ENCODE results near the gene COPG1.
A peak's percentile ranks its signal among the peaks of the same experiment; 100 is the strongest.
"Not testable (repeated sequence)": the region's sequence is repeated elsewhere in the genome, so short reads cannot be mapped to it uniquely, and the experiment has no call there.

The COPG1 gene

DNA sequence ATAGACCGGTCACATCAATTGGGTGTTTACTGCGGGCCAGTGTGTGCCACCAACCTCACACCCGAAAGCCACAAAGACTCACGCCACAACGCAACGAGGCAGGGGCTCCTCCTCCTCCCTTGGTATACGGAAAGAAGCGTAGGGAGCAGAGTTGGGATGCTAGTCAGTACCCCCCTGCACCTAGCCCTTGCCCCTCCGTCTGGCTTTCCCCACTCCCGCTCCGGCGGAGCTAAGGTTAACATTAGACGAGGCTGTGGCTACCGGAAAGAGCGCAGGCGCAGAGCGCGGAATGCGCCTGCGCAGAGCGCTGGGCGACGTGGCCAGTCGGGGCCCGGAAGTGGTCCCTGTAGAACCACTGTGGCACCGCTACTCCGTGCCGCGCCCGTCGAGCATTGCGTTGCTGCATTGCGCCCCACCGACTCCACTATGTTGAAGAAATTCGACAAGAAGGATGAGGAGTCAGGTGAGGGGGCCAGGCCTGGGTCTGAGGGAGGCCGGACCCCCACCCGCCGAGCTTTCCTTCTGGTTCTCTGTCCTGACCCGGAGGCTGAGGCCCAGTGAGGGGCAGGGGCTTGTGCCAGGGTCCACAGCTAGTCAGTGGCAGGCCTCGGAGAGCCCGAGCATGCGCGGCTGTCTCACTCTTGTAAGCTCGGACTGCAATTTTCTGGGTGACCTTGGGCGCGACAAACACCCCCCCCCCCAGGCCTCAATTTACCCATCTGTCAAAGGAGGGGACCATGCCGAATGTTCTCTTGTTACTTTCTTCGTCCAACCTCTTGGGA is at the start of gene COPG1:
TSS of gene COPG1 (plus strand) at position 323 of the 782 bp plus-strand sequence. CDS start at position 427, 104 bp downstream.
- DNase-seq, result peak; percentile 80

DNA sequence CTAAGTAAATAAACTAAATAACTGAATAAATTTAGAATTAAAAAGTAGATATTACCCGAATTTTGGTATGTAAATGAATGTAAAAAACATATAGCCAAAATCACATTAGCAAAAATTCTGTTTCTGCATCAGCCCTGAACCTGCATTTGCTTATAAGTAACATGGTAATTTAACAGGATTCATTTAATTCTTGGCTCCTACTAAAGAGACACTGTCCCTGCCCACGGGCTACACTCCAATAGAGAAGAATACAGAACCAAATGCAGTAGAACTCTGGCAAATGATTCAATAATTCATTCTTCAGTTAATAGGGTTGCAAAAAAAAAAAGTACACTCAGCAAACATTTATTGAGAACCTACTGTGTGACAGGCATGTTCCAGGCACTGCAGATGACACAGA is 44.9 kb upstream of the COPG1 start:
- no peak for DNase-seq

DNA sequence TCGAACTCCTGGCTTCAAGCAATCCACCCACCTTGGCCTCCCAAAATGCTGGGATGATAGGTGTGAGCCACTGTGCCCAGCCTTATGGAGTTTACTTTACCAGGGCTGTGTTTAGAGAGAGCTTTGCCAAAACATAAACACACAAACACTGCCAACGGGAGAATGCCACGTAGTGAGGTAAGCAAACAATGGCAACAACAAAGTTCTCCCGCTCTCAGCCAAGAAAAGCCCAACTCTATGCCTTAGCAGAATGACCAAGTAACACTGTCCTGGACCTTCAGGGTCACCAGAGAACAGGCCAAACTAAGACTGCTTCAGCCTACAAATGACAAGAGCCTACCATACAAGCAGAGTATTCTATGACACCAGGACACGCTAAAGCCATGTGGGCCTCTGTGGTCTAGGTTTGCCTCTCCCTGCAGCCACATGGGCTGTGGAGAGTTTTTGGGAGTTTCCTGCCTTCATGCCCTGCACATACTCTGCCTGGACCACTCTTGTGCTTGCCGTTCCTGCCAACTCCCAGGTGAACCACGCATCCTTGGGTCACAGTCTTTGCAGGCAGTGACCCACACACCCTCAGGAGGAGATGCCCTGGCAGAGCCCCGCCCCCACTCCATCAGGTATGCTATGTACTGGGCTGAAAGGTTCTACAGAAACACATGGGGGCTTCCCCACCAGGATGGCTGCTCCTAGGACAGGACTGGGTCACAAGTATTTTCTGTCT is 44.1 kb upstream of the COPG1 start:
- no peak for DNase-seq

DNA sequence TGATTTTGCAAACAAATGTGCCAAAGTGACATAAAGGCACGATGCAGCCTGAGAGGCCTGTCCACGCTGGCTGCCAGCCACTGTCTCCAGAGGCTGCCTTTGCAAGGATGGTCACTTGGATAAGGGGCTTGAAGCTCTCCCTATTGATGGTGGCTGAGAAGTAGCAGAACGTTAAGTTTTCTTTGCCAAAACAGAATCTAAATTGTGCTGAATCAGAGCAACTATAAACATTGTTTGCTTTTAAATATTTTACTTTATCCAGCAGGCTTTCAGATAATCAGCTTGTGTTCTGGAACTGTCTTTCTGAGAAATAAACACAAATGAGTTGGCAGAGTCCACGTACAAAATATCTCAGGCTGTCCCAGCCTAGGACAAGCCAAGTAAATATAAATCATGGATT is 41.9 kb upstream of the COPG1 start:
- DNase-seq, result no peak

- no peak for DNase-seq
These were observed 38.1 kb upstream of the COPG1 start for GRCh38 chr3:129211345-129211744.

DNA sequence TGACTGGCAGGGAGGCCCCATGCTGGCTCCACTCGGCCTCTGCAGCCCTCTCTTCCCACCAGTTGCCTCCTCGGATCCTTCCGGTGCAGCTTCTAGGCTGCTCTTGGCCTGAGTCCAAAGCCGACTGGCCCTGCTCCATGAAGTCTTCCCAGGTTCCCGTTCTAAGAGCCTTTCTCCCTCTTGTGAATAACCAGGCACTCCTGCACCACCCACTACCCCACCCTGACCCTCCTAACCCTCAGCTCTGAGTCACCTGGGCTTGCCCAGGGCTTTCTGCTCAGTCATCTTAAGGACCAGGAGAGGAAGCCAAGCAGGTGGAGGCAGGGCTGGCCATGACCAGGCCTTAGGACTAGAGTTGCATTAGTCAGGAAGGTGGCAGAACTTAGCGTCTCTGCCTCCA is 37.6 kb upstream of the COPG1 start:
- DNase-seq, result peak; percentile 44

DNA sequence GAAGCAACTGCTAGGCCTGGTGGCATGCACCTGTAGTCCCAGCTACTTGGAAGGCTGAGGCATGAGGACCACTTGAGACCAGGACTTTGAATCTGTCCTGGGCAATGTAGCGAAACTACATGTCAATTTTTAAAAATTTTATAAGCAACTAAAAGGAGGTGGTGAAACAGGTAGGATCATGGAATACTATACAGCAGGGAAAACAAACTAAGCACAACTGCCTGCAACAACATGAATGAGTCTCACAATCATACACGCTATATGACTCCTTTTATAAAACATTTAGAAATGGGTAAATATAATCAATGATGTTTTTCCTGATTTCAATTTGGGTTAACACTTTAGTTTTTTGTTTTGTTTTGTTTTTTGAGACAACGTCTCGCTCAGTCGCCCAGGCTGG is 36.2 kb upstream of the COPG1 start:
- no peak for DNase-seq

GRCh38 chr3:129218742-129219141 is 30.7 kb upstream of the COPG1 start:
- no peak for DNase-seq

DNA sequence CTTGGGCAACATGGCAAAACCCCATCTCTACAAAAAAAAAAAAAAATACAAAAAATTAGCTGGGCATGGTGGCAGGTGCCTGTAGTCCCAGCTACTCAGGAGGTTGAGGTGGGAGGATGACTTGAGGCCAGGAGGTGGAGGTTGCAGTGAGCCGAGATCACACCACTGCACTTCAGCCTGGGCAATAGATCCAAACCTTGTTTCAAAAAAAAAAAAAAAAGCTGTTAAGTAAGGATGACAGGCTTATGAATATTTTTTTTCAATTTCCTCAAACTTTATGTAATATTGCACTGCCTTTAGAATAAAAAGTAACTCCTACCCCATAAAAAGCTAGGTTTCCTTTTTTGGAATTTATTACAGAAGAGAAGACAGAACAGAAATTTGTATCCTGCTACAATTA is 25.0 kb upstream of the COPG1 start:
- not testable (repeated sequence) for DNase-seq

DNA sequence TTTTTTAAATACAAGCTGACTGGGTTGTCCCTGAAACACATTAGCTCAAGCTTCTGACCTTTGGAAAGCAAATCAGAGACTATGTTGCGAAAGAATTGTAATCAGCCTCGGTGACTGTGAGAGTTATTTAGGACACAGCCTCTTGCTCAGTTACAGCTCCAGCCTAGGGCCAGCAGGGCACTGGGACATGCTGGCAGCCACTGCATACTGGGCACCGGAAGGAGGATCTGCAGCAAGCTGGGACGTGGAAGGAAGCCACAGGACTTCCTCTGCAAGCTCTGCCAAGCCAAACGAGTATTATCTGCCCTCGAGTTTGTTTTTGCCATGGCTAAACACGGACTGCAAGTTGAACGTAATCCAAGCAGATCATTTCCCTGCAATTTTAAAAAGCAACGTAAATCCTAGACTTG is 24.4 kb upstream of the COPG1 start:
- no peak for DNase-seq

GRCh38 chr3:129226374-129226773 is 23.0 kb upstream of the COPG1 start:
- no peak for DNase-seq

DNA sequence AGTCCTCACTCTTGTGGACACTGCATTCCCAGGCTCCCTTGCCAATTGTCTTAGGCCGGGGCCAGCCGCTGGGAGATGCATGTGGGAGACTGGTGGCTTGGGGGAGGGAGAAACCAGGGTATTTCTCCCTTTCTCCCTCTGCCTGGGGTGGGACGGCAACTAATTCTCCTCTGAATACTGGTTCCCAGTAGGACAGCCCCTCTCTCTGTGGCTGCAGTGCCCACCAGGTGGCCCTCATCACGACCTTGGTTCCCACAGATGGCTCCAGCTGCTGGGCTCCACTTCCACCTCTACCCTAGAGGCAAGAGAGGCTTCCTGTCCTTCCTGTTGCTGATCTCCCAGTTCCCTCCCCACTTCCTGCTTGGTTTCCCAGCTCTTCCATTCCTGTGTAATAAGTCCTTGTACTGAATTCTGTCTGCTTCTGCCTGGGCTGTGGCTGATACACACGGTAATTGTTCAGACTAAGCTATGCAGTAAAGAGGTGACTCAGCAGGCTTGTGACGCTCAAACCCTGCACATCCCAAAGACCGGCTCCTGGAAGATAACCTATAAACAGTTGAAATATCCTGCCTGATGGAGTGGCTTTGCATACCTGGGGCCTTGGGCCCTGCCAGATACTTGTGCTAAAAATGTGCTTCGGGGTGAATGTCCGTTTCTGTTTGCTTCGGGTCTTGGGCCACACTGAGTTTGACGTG is 20.4 kb upstream of the COPG1 start:
- DNase-seq, result no peak

GRCh38 chr3:129230311-129231019 is 18.9 kb upstream of the COPG1 start:
- DNase-seq, result no peak

DNA sequence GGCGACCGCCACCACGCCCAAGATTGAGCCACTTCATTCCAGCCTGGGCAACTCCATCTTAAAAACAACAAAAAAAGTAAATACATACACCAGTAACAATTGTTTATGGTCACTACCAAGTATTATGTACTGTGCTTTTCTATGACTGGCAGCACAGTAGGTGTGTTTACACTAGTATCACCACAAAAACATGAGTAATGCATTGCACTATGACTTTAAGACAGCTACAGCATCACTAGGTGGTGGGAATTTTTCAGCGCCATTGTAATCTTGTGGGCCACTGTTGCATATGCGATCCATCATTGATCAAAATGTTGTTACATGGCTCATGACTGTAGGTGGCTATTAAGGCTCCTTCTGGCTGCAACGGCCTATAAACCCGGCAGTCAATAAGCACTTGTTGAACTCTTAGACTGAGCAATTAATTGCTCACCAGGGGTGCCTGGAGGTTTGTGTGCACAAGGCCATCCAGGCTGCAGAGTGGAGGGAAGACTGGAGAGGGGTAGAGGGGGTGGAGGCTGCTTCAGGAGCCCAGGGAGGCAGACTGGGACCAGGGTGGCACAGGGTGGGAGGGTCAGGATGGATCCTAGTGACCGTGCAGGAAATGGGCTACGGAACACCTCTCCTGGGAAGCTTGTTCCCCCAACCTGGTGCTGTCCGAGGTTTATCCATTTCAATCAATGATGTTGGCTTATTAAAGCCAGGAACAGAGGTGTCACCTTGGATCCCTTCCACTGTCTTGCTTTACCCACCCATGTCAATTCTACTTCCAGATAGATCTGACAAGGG is 17.9 kb upstream of the COPG1 start:
- no peak for DNase-seq

DNA sequence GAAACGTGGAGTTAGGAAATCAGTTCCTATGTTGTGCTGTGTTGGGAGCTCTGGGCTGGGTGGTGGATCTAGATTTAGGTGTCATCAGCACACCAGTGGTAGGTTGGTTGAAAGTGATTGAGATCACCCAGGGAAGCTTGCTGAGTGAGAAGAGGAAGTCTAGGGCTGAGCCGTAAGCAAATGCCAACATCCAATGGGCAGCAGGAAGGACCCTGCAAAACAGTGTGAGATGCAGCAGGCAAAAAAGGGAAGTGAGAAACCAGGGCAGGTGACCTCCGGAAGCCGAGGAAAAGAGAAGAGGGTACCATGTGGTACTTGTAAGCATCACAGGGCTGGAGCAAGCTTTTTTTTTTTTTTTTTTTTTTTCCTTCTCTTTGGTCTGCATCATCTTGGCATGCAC is 15.9 kb upstream of the COPG1 start:
- no peak for DNase-seq

- no peak for DNase-seq
These were observed 15.0 kb upstream of the COPG1 start for GRCh38 chr3:129234441-129234840.

GRCh38 chr3:129235344-129235917 is 14.0 kb upstream of the COPG1 start:
- DNase-seq, result no peak

GRCh38 chr3:129238945-129239705 is 10.3 kb upstream of the COPG1 start:
- no peak for DNase-seq

GRCh38 chr3:129239991-129240390 is 9.4 kb upstream of the COPG1 start:
- DNase-seq, result no peak

- DNase-seq, result no peak
These were observed 9.0 kb upstream of the COPG1 start for GRCh38 chr3:129240436-129240835.

DNA sequence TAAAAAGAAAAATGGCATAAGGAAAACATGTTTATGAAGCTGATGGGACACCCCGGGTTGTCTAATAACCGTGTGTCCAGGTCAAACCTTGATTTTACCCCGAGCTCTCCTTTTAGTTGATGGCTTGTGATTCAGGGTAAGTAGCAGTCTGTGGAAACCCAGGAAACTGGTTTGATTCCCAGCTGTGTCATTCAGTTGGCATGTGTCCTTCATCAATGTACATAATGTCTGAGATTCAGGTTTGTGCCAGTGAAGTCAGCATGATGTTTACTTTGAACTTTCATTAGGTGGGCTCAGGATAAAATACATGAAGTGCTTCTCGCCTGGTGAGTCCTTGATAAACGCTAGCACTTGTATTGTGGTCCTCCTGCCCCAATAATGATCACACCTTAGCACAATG is 4.3 kb upstream of the COPG1 start:
- DNase-seq, result no peak
